ENCODE data around the gene LRTM1. TPM values are rescaled to one million over a fixed set of nuclear protein-coding genes. Genes with fewer than 3 reads are reported as not detected.

LRTM1 gene
- total RNA-seq, 1 experiment from 2014 or later: not detected

DNA sequence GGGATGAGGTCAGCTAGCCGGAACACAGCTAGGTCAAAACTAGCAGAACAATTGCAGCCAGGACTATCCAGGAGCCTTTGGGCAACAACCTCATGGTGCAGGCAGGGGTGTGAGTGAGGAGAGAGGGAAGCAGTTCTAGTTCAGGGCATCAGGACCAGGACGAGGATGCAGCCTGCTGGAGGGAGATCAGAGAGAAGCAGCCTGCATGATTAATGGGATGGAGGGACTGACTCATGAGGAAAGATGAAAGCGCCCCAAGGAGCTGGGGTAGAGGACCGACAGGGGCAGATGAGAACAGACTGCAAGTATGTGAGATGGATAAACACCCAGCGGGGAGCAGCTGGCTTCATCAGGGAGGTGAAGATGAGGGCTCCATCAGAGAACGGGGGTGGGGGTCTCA is 37.9 kb upstream of the LRTM1 start:
- H4K20me1 ChIP-seq (ENCODE audit: insufficient read depth): no peaks in the 10 kb centered on the region
- no peak overlapping the region for H2AFZ ChIP-seq (ENCODE audit: low read depth, low read length, poor library complexity, severe bottlenecking)
- H3K27me3 ChIP-seq (ENCODE audit: insufficient read depth, low read length): no peaks in the 10 kb centered on the region
- intact Hi-C loops (cut with micrococcal nuclease): no loop called here
- no peaks in the 10 kb centered on the region for H3K79me2 ChIP-seq (ENCODE audit: insufficient read depth, low read length)
- ATAC-seq (no peak), DNase-seq (ENCODE audit: low read depth, low spot score) (no peak)
- POLR2A ChIA-PET: no interaction called here
- no TSS peak for BruUV-seq (replicated peaks)
- H3K27ac ChIP-seq (ENCODE audit: low read depth, low read length): no peak overlapping the region
- no peaks in the 10 kb centered on the region for H3K36me3 ChIP-seq (ENCODE audit: control insufficient read depth in 1 of 2, insufficient read depth in 2 of 2, low read length in 2 of 2)
- no peaks in the 10 kb centered on the region for H3K9me2 ChIP-seq (ENCODE audit: insufficient read depth)
- RAD21 ChIA-PET (ENCODE audit: low non-redundant PET in 1 of 2, low total read pairs in 2 of 2, uncharacterized antibody in 2 of 2, unreplicated experiment in 2 of 2): no interaction called here
- H3K4me3 ChIP-seq (replicated peaks in 1 of 2; ENCODE audit: low read depth in 1 of 2, low read length in 2 of 2): no peak overlapping the region
- no peak overlapping the region for H3K9ac ChIP-seq (ENCODE audit: low read length)
- H3K9me3 ChIP-seq (ENCODE audit: control insufficient read depth in 1 of 2, insufficient read depth in 1 of 2, low read depth in 1 of 2, low read length in 2 of 2): peaks cover 0 to 3% of the 10 kb centered on the region in 2 experiments; a peak in 2 of 4 replicates
- no peak overlapping the region for H3K4me2 ChIP-seq (ENCODE audit: low read length)
- no peaks in the 10 kb centered on the region for H3K4me1 ChIP-seq (ENCODE audit: control insufficient read depth in 1 of 2, insufficient read depth in 2 of 2, low read length in 2 of 2)
- TF ChIP-seq SIN3A (IDR thresholded peaks at IDR 0.05; ENCODE audit: low read depth): no peak
- no peak for TF ChIP-seq POLR2AphosphoS5 (IDR thresholded peaks at IDR 0.05; ENCODE audit: low read depth, low read length)
- TF ChIP-seq ZFX (IDR thresholded peaks at IDR 0.05): no peak
- no peak for TF ChIP-seq TCF7L2 (IDR thresholded peaks at IDR 0.05; ENCODE audit: borderline replicate concordance, extremely low read depth, insufficient read depth, insufficient read length)
- TF ChIP-seq POLR2A (IDR thresholded peaks at IDR 0.05; ENCODE audit: borderline replicate concordance, extremely low read depth, insufficient read depth, insufficient read length): no peak
- TF ChIP-seq CBX3 (IDR thresholded peaks at IDR 0.05; ENCODE audit: low read depth): no peak
- TF ChIP-seq, protein P1, sequence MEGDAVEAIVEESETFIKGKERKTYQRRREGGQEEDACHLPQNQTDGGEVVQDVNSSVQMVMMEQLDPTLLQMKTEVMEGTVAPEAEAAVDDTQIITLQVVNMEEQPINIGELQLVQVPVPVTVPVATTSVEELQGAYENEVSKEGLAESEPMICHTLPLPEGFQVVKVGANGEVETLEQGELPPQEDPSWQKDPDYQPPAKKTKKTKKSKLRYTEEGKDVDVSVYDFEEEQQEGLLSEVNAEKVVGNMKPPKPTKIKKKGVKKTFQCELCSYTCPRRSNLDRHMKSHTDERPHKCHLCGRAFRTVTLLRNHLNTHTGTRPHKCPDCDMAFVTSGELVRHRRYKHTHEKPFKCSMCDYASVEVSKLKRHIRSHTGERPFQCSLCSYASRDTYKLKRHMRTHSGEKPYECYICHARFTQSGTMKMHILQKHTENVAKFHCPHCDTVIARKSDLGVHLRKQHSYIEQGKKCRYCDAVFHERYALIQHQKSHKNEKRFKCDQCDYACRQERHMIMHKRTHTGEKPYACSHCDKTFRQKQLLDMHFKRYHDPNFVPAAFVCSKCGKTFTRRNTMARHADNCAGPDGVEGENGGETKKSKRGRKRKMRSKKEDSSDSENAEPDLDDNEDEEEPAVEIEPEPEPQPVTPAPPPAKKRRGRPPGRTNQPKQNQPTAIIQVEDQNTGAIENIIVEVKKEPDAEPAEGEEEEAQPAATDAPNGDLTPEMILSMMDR (IDR thresholded peaks at IDR 0.05 in 2 of 3, conservative IDR thresholded peaks at IDR 0.05 in 1 of 3; ENCODE audit: borderline replicate concordance in 1 of 3, insufficient read depth in 1 of 3, low read depth in 2 of 3, low read length in 2 of 3): no peak
- TF ChIP-seq REST (IDR thresholded peaks at IDR 0.05; ENCODE audit: low read depth): no peak
- TF ChIP-seq SRF (IDR thresholded peaks at IDR 0.05; ENCODE audit: low read depth): no peak
- TF ChIP-seq ZNF274 (IDR thresholded peaks at IDR 0.05; ENCODE audit: low read depth, low read length): no peak
- TF ChIP-seq FOSL1 (IDR thresholded peaks at IDR 0.05; ENCODE audit: low read depth): no peak
- no peak for TF ChIP-seq ELF1 (IDR thresholded peaks at IDR 0.05; ENCODE audit: borderline replicate concordance, low read depth)
- no peak for TF ChIP-seq RAD21 (IDR thresholded peaks at IDR 0.05; ENCODE audit: low read depth)
- TF ChIP-seq SP1 (IDR thresholded peaks at IDR 0.05; ENCODE audit: low read depth): no peak
- TF ChIP-seq CEBPB (IDR thresholded peaks at IDR 0.05; ENCODE audit: low read depth): no peak
- CTCF ChIA-PET: no interaction called here

Data from HCT116 (cell line).